HG03469 (cell line): Measurements from ENCODE around the gene OLFML3.

Experiments
- ATAC-seq: cut with Tn5 transposase; IDR thresholded peaks from one replicate; pipeline ENCODE4 v1.9.1; 2021; ENCODE audit warnings: mild to moderate bottlenecking, moderate library complexity, moderate number of reproducible peaks; ENCODE audit not compliant: unreplicated experiment

The OLFML3 gene

GRCh38 chr1:114023377-114023776 is 44.1 kb downstream of the OLFML3 start:
- no peak for ATAC-seq

- no peak for ATAC-seq
Measured at GRCh38 chr1:114024049-114024448, 44.8 kb downstream of the OLFML3 start.

GRCh38 chr1:114025609-114026401 is 46.5 kb downstream of the OLFML3 start:
- ATAC-seq: no peak

GRCh38 chr1:114026797-114027196 is 47.5 kb downstream of the OLFML3 start:
- ATAC-seq: no peak
